GM18519 (cell line): Measurements from ENCODE around the gene MVB12B.

ENCODE experiments used
- ATAC-seq: cut with Tn5 transposase; IDR thresholded peaks from one replicate; pipeline ENCODE4 v1.9.1; 2021; ENCODE audit warnings: mild to moderate bottlenecking, moderate library complexity; ENCODE audit not compliant: unreplicated experiment, low FRiP score

Gene MVB12B

DNA sequence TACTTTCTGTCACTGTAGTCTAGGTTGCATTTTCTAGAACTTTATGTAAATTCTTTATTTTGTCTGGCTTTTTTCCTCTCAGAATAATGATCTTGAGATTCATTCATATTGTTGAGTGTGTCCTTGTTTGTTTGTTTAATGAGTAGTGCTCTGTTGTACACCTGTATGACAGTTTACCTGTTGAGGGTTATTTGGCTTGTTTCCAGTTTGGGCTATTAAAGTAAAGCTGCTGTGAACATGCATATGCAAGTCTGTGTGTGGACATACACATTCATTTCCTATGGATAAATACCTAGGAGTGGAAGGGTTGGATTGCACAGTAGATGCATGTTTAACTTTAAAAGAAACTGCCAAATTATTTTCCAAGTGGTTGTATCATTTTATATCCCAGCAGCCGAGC, 30.4 kb downstream of the MVB12B start:
- no peak for ATAC-seq

DNA sequence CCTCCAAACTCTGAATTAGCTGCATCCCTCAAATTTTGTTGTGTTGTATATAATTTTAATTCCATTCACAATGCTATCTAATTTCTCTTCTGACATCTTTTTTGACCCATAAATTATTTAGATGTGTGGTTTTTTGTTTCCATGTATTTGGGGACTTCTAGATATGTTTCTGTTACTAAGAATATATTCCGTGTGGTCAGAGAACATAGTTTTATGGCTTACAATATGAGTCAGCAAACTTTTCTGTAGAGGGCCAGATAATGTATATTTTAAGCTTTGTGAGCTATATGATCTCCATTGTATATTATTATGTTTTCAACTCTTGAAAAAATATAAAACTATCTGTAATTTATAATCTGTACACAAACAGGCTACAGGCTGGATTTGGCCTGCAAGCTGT, 33.4 kb downstream of the MVB12B start:
- no peak for ATAC-seq

DNA sequence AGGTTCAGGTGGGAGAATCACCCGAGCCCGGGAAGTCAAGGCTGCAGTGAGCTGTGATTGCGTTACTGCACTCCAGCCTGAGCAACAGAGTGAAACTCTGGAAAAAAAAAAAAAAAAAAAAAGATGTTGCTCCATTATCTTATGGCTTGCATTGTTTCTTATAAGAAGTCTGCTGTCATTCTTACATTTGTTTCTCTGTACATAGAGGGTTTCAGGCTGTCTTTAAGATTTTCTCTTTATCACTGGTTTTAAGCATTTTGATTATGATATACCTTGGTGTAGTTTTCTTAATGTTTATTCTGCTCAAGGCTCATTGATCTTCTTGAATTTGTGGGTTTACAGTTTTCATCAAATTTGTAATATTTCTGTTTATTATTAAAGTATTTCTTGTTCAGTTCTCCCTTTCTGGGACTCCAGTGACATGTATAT, 35.2 kb downstream of the MVB12B start:
- no peak for ATAC-seq

DNA sequence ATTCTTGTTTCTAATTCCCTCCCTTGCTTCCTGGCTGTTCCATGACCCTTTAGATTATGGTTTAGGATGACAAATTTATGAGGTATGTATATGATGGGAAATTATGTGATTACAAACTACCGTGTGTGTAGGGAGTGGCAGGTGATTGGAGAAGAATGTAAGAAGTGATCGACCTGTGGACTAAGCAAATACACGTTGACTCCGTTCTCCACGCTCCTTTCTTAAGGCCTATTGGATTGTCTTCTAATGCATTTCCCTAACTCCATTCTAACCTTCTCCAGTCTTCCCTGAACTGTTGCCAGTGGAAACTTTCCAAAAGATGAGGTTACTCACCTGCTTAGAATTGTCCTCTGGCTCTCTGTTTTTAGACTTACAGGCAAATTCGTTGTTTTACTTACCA, 36.6 kb downstream of the MVB12B start:
- no peak for ATAC-seq

DNA sequence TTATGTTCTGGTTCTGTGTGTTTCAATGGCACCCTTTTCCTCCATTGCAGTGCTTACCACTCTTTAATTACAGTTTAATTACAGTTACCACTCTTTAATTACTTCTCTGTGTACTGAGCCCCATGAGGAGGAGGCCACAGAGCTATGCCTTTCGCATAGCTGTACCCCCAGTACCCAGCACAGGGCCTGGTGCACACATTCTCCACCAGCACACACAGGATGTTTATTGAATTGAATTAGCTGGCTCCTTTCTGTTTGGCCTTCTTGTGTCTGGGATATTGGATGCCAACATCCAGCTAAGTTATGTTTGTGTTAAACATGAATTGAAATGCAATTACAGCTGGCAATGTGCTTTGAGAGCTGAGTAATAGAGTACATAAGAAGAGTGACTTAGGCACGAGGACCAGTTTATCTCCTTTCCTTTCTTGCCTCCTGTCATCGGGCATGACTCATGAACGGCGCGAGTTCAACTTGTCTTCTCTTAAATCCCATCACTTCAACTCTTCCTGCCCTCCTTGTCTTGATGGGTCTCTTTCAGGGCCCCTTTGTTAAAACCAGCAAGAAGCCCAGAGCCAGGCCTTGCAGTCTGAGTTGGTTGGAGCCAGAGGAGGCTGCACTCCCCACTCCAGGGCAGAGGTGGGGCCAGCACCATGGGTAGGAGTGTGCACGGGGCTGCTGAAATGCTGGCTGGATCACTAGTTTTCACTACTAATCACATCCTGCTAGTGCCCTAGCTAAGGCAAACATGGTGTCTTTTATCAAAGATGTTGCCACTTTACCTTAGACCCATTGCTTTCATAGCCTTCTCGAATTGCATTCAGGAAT, 37.4 kb downstream of the MVB12B start:
- no peak for ATAC-seq

DNA sequence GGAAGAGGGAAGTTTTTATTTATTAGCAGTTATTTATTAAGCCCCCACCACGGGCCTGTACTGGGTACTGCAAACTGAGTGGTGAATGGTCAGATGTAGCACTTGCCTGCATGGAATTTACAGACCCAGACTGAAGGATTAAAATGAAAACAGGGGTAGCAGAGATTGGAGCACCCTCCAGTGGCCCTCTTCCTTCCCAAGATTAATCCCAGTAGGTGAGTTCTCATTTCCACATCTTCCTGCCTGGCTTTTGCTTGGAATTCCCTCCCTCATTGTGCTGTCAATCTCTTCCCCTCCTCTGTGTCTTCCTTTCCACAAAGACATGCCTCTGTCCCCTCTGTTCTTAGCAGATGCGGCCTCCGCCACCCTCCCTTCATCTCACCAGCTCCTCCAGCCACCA, 39.2 kb downstream of the MVB12B start:
- no peak for ATAC-seq

DNA sequence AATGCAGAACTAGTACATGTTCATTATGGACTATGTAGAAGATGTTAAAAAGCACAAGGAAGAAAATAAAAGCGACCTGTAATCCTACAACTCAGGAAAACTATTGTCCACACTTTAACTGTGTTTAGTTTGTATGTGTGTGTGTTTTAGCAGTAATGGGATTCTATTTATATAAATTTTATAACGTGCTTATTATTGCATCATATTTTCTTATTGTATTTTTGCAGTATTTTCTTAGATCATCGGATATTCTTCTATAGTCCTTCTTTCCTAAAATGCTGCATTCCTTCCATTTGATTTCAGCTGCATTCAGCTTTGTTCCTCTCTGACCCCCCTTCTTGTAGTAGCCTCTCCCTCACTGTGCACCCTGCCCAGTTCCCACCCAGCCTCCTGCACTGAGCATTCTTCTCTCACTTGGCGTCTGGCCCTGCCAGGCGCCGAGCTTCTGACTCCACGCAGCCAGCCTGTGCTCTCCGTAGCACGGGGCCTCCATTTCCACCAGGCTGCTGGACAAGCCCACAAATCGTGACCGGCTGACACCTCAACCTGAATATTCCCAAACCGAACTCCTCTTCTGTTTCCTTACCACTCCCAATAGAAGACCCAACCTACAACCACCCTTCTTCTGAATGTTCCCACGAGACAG, 39.9 kb downstream of the MVB12B start:
- no peak for ATAC-seq

DNA sequence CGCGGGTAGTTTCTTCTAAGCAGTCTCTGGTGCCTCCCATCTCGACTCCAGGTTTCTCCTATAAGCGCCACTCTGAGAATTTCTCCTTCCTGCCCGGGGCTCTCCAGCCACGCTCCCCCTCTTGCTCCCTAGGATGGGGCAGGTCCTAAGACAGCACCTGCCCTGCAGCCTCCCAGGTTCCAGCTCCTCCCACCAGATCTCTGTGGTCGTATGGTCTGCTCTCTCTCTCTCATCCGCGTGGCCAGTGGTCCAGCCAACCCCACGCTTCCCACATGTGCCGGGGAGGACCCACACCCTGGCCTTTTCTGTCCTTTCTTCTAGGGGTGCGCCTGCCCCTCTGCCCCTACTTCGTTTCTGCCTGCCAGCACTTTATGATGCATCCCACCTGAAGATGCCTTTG, 40.5 kb downstream of the MVB12B start:
- ATAC-seq = no peak

DNA sequence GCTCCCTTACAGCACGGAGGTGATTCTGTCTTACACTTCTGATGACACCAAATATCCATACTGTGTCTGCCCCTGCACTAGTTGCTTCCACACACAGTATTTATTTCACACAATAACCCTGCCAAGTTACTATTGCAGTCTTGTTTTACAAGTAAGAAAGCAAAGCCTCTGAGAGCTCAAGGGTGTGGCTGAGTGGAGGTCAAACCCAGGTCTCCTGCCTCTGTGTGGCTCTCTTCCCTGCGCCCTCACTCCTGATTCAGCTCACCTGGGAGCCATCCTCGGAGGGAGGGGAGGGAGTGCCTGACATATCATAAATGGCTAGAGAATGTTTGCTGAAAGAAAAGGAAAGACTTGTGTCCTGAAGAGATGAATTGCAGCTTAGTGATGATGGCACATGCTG, 41.0 kb downstream of the MVB12B start:
- no peak for ATAC-seq

DNA sequence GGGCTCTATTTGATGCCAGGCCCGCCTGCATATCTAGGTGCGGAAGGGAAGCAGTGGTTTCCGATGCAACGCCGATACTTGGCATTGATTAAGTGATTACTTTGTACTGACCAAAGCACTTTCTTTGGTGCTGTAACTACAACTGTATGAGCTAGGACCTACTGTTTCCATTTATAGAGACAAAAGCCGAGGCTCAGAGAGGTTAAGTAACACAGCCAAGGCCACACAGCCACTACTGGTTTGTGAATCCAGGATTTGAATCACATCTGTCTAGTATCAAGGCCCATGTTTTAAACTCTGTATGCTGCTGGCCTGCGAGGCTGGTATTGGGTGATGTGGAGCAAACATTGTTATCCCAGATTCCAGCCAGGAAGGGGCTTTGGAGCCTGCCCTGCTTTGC, 41.4 kb downstream of the MVB12B start:
- ATAC-seq = no peak

DNA sequence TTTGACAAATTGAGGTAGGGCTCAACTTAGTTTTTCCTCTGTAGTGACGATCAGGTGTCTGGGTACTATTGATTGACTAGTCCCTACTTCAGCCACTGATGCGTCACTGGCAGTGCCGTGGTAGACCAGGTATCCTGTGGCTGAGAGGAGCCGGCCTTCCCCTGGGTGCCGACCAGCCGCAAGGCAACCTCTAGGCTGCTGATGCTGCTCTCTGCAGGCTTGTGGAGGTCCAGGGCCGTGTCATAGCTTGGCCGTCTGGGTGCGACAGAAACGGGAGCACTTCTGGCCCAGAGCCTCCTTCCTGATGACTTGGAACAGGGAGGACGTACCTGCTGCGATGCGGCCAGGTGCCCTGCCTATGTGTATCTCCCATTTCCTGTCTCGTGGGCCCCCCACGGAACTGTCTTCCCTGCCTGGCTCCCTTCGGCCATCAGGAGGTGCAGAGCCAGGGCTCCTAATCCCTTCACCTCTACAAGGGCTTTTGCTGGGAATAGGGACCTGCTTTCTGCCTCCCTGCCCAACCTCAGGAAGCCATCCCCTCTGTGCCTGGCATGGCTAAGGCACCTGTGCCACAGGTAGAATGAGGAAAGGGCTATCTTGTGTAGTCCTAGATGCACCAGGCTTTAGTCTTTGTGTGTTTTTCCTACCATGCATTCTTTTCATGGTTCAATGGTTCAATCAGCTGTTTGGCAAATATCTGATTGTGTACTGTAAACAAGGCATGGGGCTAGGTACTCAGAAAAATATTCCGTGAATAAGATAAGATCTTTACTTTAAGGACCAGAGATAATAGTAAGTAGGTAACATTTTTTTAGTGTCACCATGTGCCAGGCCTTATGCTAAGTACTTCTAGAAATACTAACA, 44.6 kb downstream of the MVB12B start:
- ATAC-seq = no peak

DNA sequence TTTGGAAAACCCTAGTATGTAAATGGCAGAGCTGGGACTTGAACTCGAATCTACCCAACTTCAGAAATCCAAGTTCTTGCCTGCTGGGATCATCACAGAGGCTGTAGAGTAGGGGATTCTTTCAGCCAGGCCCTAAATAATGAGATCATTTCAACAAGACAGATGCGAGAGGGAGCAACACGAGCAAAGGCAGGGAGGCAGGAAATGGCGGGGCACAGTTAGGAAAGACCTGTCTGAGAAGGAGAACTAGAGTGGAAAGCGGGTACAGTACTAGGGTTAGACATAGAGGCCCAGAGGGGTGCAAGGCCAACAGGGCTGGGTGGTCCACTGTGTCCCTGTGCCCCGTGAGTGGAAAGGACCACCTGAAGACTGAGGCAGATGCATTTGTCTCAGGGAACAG, 46.1 kb downstream of the MVB12B start:
- no peak for ATAC-seq

DNA sequence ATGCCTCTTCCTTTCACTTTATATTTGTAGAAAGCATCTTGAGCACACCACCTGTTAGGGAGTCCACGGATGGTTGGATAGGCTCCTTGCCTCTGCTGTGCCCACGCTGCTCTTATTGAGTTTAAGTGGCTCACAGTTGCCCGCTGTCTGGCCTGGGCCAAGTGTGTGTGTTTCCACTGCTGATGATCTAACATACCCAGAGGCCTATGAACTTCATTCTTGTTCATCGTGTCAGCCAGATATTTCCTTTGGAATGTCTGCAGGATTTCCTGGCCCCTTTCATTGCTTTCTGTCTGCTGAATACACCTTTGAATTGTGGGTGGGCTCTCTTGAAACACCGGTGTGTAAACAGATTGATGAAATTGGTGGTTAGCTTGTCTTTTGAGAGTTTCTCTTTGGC, 46.6 kb downstream of the MVB12B start:
- no peak for ATAC-seq

DNA sequence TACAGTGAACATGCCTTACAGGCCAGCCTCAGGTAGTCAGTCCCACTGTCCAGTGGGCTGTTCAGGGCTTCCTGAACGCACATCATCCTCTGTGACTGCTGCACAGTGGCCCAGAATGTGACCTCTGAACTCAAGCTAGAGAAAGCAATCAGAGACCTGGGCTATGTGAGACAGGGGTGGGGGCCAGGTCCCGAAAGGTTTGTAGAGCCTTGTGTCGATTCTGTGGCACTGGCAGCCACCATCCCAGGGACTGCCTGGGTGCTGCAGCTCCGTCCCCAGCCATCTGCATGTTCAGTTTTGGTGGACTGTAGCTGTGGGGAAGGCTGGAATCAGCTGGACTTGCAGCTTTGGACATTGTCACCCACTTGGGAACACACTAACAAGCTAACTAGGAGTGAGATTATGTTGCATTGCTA, 47.7 kb downstream of the MVB12B start:
- no peak for ATAC-seq

DNA sequence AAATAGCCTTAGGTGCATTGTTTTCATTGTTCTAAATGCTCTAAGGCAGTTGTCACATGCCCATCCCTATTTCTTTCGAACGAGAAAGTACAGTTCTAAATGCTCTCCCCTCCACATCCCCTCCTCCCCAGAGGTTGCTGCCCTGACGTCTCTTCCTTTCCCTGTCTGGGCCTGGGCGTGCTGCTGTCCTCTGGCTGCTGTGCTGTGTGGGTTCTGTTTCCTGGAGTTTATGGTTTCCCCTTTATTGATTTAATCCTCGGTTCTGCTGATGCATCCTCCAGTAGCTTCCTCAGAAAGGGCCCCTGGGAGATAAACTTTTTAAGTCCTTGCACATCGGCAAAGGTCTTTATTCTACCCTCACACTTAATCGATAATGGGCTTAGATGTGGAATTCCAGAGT, 48.8 kb downstream of the MVB12B start:
- no peak for ATAC-seq

DNA sequence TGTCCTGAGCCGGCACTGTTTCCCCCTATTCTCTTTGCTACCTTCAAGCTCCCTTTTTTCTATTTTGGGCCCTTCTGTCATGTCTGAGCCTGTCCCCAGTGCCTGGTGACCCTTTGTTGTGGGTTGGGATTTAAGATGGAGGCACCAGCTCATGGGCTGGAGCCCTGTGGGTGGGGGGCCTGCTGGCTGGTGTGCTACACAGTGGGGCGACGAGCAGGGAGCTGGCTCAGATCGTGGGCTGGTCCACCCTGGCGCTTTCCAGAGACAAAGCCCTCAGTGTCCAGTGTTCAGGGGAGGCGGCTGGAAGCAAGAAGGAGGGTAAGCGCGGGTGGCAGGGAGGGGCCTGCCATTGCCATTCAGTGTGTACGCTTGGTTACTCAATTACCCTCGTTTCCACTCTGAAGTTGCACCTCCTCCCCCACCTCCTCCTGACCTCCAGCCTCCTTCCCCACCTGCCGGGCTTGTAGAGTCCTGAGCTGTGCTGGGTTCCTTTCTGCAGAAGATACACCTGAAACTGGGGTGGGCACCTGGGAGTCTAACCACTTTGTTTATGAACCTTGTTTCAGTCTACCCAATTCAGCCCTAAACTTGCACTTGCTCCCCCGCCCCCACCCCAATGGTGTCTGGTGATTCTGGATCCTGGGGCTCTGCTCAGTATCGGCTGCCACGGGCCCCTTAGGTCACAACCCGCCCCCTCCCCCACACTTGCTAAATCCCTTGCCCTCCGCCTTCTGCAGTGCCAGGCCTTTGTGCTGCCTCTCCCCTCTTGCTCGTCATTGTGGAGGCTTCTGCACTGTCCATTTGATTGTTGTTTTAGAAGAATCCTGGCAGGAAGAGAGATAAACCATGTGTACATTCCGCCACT, 49.9 kb downstream of the MVB12B start:
- no peak for ATAC-seq

DNA sequence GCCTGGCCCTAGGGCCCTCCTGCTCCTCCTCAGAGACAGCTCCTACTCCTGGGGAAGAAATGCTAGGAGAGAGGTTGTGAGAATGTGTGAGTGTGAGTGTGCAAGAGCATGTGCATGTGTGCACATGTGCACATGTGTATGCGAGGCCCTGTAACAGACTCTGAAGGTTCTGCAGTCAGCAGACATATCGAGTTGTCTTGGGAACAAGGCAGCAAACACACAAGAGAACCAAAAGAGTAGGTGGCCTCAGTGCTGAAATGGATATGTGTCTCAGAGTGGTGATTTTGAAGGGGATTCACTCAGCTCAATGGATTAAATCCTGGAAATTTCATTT, 50.5 kb downstream of the MVB12B start:
- ATAC-seq = no peak

DNA sequence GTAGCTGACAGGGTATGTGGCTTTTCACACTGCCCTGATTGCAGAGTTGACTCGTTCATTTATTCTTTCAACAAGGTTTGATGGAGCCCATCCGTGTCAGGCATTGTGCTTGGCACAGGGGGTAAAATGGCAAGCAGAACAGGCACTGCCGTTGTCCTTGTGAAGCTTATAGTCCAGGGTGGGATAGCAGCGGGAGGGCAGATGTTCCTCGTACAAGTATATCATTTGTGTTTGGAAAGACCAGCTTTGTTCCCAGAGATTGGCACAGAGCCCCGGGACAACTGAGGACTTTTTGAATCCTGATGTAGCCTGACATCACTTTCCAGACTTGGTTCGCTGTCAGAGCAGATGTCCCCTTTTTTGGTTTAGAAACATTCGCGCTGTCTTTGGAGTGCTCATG, 50.9 kb downstream of the MVB12B start:
- ATAC-seq = no peak

DNA sequence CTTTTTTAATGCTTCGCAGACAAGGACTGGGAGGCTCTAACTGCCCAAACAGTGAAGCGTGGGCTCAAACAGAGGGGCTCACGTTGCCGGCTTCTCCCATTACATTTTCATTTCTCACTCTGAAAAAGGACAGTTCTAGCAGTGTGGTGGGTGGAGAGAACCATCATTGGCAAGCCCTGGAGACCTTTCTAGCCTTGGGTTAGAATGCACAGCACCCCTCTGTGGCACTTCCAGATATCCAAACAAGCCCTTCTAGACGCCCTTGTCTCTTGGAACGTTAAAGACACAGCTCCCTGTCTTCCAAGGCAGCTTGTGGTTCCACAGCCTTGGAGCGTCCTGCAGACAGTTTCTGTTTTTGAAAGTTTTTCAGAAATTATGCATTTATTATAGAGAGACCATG, 52.1 kb downstream of the MVB12B start:
- no peak for ATAC-seq

DNA sequence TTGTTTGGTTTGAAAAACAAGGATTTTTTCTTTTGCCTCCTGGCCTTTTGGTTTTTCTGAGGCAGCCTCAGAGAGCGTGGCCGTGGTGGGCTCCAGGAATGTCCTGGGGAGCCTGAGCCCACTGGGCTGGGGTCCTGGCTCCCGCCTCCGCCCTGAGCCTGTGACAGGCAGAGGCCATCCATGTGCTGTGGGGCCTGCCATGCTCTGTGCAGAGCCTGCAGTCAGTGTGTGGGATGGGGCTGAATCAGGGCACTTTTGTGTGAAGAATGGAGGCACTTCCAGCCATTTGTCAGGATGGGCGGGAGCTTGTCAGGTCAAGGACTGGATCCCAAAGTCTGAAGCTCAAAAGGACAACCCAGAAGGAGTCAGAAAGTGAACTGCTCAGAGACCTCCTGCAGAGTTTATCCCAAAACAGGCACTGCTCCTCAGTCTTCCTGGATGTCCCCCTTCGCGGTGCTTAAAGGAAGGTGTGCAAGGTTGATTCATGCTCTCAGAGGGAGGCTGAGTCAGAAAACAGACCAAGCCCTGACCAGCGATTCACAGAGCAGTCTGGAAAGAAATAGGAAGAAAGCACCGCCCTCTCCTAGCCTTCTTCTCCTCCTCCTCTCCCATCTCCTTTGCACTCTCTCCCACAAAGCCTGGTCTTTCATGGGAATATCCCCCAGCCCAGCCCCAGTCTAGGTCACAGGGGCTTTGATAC, 53.2 kb downstream of the MVB12B start:
- no peak for ATAC-seq
